Cardiac muscle cell (in vitro differentiated cells and primary cell): ENCODE measurements around the gene MGAT5. TPM values are rescaled to one million over a fixed set of nuclear protein-coding genes. Genes with fewer than 3 reads are reported as not detected.
A peak's percentile ranks its signal among the peaks of the same experiment; 100 is the strongest.

ENCODE experiments used
- DNase-seq, 2 donors: peaks; one replicate each; pipeline versions ENCODE4 v3.0.0 to v3.0.0-alpha.2; 2010 to 2017; ENCODE audit warnings: low read depth in 1 of 2, low spot score in 1 of 2
- H3K27ac ChIP-seq: fragments of 200-600 bp; sonication (generic); 2 replicates; pipeline ENCODE4 v1.5.1; 2016
- H3K27me3 ChIP-seq: fragments of 200-600 bp; sonication (generic); 2 replicates; pipeline ENCODE4 v1.6.0; 2016; ENCODE audit warnings: control low read depth
- H3K36me3 ChIP-seq: fragments of 200-600 bp; sonication (generic); 2 replicates; pipeline ENCODE4 v1.5.1; 2016; ENCODE audit warnings: control low read depth
- H3K4me1 ChIP-seq: fragments of 200-600 bp; sonication (generic); 2 replicates; pipeline ENCODE4 v1.8.1; 2017; ENCODE audit warnings: low read depth, mild to moderate bottlenecking, mixed run types
- H3K4me3 ChIP-seq: fragments of 200-600 bp; sonication (generic); 2 replicates; pipeline ENCODE4 v1.5.1; 2016; ENCODE audit warnings: mild to moderate bottlenecking
- H3K9me3 ChIP-seq: fragments of 200-600 bp; sonication (generic); 2 replicates; pipeline ENCODE4 v1.5.1; 2017; ENCODE audit warnings: low read depth, mild to moderate bottlenecking, control low read depth
- CTCF ChIP-seq: IDR thresholded peaks from 2 replicates; pipeline ENCODE4 v1.5.1; 2012; ENCODE audit warnings: low read depth, mild to moderate bottlenecking, low read length
- polyA plus RNA-seq: library from polyadenylated mRNA; unstranded; fragments of >200 nt; fragmentation: Nextera tagmentation; extraction: Ambion mirVana; gene quantifications from 2 replicates; pipeline ENCODE4 v1.2.1, GENCODE V29; 2016
- total RNA-seq: library from RNA; depleted of rRNA; stranded (reverse); fragments of >200 nt; gene quantifications from 2 replicates; pipeline ENCODE4 v1.2.3, GENCODE V29; 2016

MGAT5 gene
- total and polyA plus RNA-seq, 2 experiments from 2014 or later = 12.5 to 66.8 TPM

DNA sequence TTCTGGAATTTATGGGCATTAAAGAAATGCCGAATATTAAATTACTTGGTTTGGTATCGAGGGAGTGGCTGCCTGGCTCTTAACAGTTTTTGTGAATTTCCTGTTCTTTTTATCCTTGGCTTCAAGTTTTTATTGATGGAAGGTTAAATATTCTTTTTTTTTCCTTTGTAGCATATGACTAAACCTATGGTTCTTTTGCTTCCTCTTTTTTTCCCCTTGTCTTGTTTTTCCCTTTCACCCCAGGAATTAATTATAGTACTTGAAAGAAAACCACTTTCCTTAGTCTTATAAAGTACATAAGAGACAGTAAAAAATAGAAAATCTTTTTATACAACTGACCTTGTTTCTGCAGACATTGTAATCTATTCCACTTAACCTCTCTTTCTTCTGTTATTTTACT, 42.4 kb downstream of the MGAT5 start:
- no peaks in the 10 kb centered on the region for H3K27me3 ChIP-seq
- DNase-seq = no peak
- no peak overlapping the region for H3K27ac ChIP-seq
- peaks cover 7% of the 10 kb centered on the region for H3K4me1 ChIP-seq
- H3K9me3 ChIP-seq = no peaks in the 10 kb centered on the region
- H3K36me3 ChIP-seq = no peaks in the 10 kb centered on the region
- H3K4me3 ChIP-seq = no peak overlapping the region
- TF ChIP-seq CTCF = no peak

DNA sequence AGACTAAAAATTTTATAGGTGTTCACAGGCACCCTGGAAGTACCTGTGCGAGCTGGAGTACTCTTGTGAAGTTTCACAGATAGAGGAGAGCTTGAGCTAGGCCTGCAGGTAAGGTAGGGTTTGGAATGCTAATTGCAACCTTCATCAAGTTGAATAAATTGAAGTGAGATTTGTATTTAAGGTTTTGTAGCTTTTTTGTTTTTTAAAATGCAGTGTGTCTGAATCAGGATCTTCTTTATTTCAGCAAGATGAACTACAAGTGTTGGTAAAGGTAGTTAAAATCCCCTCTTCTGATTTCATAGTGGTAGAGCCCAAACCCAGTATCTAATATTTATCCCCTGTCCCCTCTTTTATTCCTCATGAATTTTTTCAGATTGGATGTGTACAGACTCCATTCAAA, 45.5 kb downstream of the MGAT5 start:
- no peak overlapping the region for H3K4me3 ChIP-seq
- no peaks in the 10 kb centered on the region for H3K4me1 ChIP-seq
- H3K9me3 ChIP-seq = no peaks in the 10 kb centered on the region
- no peaks in the 10 kb centered on the region for H3K36me3 ChIP-seq
- no peak overlapping the region for H3K27ac ChIP-seq
- no peak for TF ChIP-seq CTCF
- no peak for DNase-seq
- no peaks in the 10 kb centered on the region for H3K27me3 ChIP-seq

GRCh38 chr2:134300585-134300984, 46.7 kb downstream of the MGAT5 start:
- no peak for TF ChIP-seq CTCF
- no peak for DNase-seq

DNA sequence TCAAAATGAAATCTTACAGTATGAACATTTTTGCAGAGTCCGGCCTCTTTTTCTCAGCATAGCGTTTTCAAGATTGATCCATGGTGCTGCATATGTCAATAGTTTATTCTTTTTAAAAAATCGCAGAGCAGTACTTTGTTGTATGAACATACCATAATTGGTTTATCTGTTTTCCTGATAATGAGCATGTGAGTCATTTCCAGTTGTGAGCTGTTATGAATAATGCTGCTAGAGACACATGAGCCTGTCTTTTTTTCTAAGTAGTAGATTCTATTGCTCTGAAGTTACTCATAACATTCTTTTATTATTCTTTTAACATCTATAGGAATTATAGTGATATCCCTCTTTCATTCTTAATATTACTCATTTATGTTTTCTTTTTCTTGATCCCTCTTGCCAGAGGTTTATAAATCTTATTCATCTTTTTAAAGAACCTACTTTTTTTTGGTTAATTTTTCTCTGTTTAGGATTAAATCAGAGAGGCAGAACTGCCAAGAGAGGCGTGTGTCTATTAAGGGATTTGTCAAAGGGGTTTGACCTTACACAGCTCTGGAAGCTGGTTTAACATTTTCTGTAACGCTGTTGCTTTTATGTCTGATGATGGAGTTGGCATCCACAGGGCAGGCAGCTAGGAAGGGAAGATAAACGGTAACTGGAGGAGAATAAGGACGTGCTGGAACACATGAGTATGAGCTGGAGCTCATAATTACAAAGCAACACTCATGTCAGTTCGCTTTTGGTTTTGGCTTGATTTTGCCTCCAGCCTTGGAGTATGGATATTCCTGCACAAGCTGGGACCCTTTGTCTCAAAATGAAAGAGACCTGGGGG, 47.4 kb downstream of the MGAT5 start:
- Histone ChIP-seq H3K9me3 (no peaks in the 10 kb centered on the region), H3K27me3 (no peaks in the 10 kb centered on the region), H3K4me3 (no peak overlapping the region), H3K27ac (no peak overlapping the region), H3K36me3 (no peaks in the 10 kb centered on the region), H3K4me1 (peaks cover 6% of the 10 kb centered on the region)
- no peak for TF ChIP-seq CTCF
- DNase-seq = peak in 1 of 2 donors; percentile 70

More at GRCh38 chr2:134300585-134300984, 46.7 kb downstream of the MGAT5 start:
- no peaks in the 10 kb centered on the region for H3K27me3 ChIP-seq
- H3K9me3 ChIP-seq = no peaks in the 10 kb centered on the region
- peaks cover 4% of the 10 kb centered on the region for H3K4me1 ChIP-seq
- H3K36me3 ChIP-seq = no peaks in the 10 kb centered on the region
- no peak overlapping the region for H3K27ac ChIP-seq
- no peak overlapping the region for H3K4me3 ChIP-seq

- Histone ChIP-seq H3K27me3 (no peaks in the 10 kb centered on the region), H3K27ac (no peak overlapping the region), H3K4me1 (peaks cover 6% of the 10 kb centered on the region), H3K36me3 (no peaks in the 10 kb centered on the region), H3K4me3 (no peak overlapping the region), H3K9me3 (no peaks in the 10 kb centered on the region)
- no peak for TF ChIP-seq CTCF
- no peak for DNase-seq
Observed at GRCh38 chr2:134301928-134302260, 48.0 kb downstream of the MGAT5 start.
